GM12878 (cell line): ENCODE results near the gene SLC2A9. TPM values are rescaled to one million over a fixed set of nuclear protein-coding genes. Genes with fewer than 3 reads are reported as not detected.

Source experiments
- ATAC-seq: fragments of 200-7000 bp; cut with Tn5 transposase; 3 replicates; pipeline ENCODE4 v1.9.1; 2020; ENCODE audit warnings: mild to moderate bottlenecking, moderate library complexity
- BruUV-seq: library from RNA; stranded (reverse); fragments of 400-500 nt; replicated peaks from 2 replicates; lab custom pipeline; 2021; lab: Mats Ljungman, UMichigan
- CTCF ChIA-PET: fragments of 300-600 bp; sonication (Branson Sonifier 250); formaldehyde crosslinking; extraction: SDS; loops from one replicate; lab custom pipeline; 2021; ENCODE audit warnings: inconsistent platforms; lab: Yijun Ruan, JAX
- POLR2A ChIA-PET: fragments of 350-600 bp; formaldehyde crosslinking; extraction: SDS; loops from one replicate; lab custom pipeline; 2021; ENCODE audit warnings: inconsistent platforms; lab: Charles Lee
- RAD21 ChIA-PET: fragments of 300-600 bp; sonication (Branson Sonifier 250); formaldehyde crosslinking; loops from one replicate; lab custom pipeline; 2023; ENCODE audit warnings: antibody characterized with exemption; ENCODE audit not compliant: unreplicated experiment; lab: Charles Lee
- SMC1A ChIA-PET: fragments of 300-600 bp; sonication (Branson Sonifier 250); formaldehyde crosslinking; loops from one replicate; lab custom pipeline; 2023; ENCODE audit not compliant: unreplicated experiment, uncharacterized antibody; lab: Charles Lee
- DNase-seq: peaks from one replicate; pipeline ENCODE4 v3.0.0-alpha.2; 2011; ENCODE audit warnings: low read depth, low spot score
- FAIRE-seq: peaks from 3 replicates; lab custom pipeline; 2011; peaks lifted over from hg19 to GRCh38; lab: Jason Lieb, UNC
- H2AFZ ChIP-seq: 2 replicates; pipeline ENCODE4 v1.6.0; 2011; ENCODE audit warnings: low read depth, low read length, control low read depth; ENCODE audit not compliant: control insufficient read depth
- H3K27ac ChIP-seq: 2 replicates; pipeline ENCODE4 v1.5.1; 2011; ENCODE audit warnings: control low read depth; ENCODE audit not compliant: control insufficient read depth, insufficient read depth
- H3K27me3 ChIP-seq, 2 experiments: replicated peaks in 1 of 2; 2 replicates each; pipeline versions ENCODE4 v1.6.0 to v1.6.1; 2011; ENCODE audit warnings: low read length in 1 of 2; ENCODE audit not compliant: control insufficient read depth in 2 of 2, insufficient read depth in 2 of 2
- H3K36me3 ChIP-seq, 2 experiments: 2 replicates each; pipeline ENCODE4 v1.5.1; 2011; ENCODE audit warnings: low read length in 1 of 2; ENCODE audit not compliant: control insufficient read depth in 2 of 2, insufficient read depth in 2 of 2
- H3K4me1 ChIP-seq: 2 replicates; pipeline ENCODE4 v1.6.1; 2011; ENCODE audit warnings: mild to moderate bottlenecking, low read length, moderate library complexity, mixed read lengths; ENCODE audit not compliant: control insufficient read depth, insufficient read depth
- H3K4me2 ChIP-seq: 2 replicates; pipeline ENCODE4 v1.6.0; 2011; ENCODE audit warnings: control low read depth; ENCODE audit not compliant: control insufficient read depth, insufficient read depth
- H3K4me3 ChIP-seq: fragments of 200-600 bp; sonication (generic); 2 replicates; pipeline ENCODE4 v1.5.1; 2016
- H3K79me2 ChIP-seq: 2 replicates; pipeline ENCODE4 v1.6.0; 2011; ENCODE audit warnings: low read length; ENCODE audit not compliant: control insufficient read depth, insufficient read depth
- H3K9ac ChIP-seq: 2 replicates; pipeline ENCODE4 v1.8.0; 2011; ENCODE audit warnings: low read length, control low read depth, mixed read lengths; ENCODE audit not compliant: control insufficient read depth, insufficient read depth
- H3K9me3 ChIP-seq: replicated peaks from 3 replicates; pipeline ENCODE4 v1.5.1; 2011; ENCODE audit warnings: mild to moderate bottlenecking, low read length; ENCODE audit not compliant: control insufficient read depth, insufficient read depth
- H4K20me1 ChIP-seq: 2 replicates; pipeline ENCODE4 v1.6.0; 2011; ENCODE audit not compliant: control insufficient read depth, insufficient read depth
- HCFC1 ChIP-seq: fragments of 150-350 bp; IDR thresholded peaks from 2 replicates; pipeline ENCODE4 v1.6.1; 2014; ENCODE audit warnings: low read length
- NFYA ChIP-seq: IDR thresholded peaks from 2 replicates; pipeline ENCODE4 v1.6.1; 2011; ENCODE audit warnings: low read depth, mild to moderate bottlenecking, low read length, improper control_type of control experiment, borderline replicate concordance
- RBBP5 ChIP-seq: fragments of 200-600 bp; sonication (generic); conservative IDR thresholded peaks from 2 replicates; pipeline ENCODE4 v1.6.1; 2016
- TCF3 ChIP-seq: IDR thresholded peaks from 2 replicates; pipeline ENCODE4 v1.6.1; 2012; ENCODE audit warnings: low read depth, mild to moderate bottlenecking, low read length, borderline replicate concordance; ENCODE audit not compliant: insufficient read depth
- WGBS: methylation state at CpG from one replicate; pipeline ENCODE4 v1.1.6; 2016; ENCODE audit warnings: low lambda C conversion rate; ENCODE audit not compliant: insufficient replicate concordance, insufficient coverage; ENCODE audit errors: missing lambda C conversion rate; 5-methylcytosine and 5-hydroxymethylcytosine counted together
- in situ Hi-C: fragments of 300-500 bp; cut with MboI; formaldehyde crosslinking; loops from 9 replicates; pipeline ENCODE4 v1.14.3; 2018; ENCODE audit warnings: mixed read lengths
- intact Hi-C: fragments of 100-400 bp; cut with micrococcal nuclease; formaldehyde crosslinking; loops from one replicate; pipeline ENCODE4 v1.14.2; 2022; ENCODE audit not compliant: unreplicated experiment
- polyA plus RNA-seq, 11 experiments: library from polyadenylated mRNA; depleted of rRNA in 4 of 11; unstranded in 6 of 11; stranded (reverse) in 5 of 11; fragments of >200 nt; fragmentation: Nextera tagmentation in 4 of 11; fragmentation: Illumina TruSeq in 1 of 11; extraction: Ambion mirVana in 4 of 11; extraction: Trizol in 1 of 11; gene quantifications; 1 replicate in 1 of 11; 2 replicates in 10 of 11; pipeline versions ENCODE4 v1.2.1 to v1.2.3, GENCODE V29; 2011 to 2016; ENCODE audit warnings: inconsistent platforms in 2 of 11, missing spikeins in 2 of 11, low read depth in 1 of 11
- total RNA-seq, 4 experiments: library from RNA; depleted of rRNA in 3 of 4; stranded (reverse); fragments of >200 nt in 3 of 4; fragmentation: Illumina TruSeq in 1 of 4; extraction: Trizol in 1 of 4; gene quantifications; 2 replicates each; pipeline versions ENCODE4 v1.2.1 to v1.2.3, GENCODE V29; 2013 to 2021

SLC2A9 gene
- total and polyA plus RNA-seq, 10 of the 15 experiments (the other 5 are each of a cell fraction or from before 2014, with no cell fraction given) = 0.28 to 2.8 (median 1.2) TPM

GRCh38 chr4:10069075-10069642 is 47.9 kb upstream of the SLC2A9 start:
- H3K4me1 ChIP-seq = no peaks in the 10 kb centered on the region
- peaks cover 2 to 19% of the 10 kb centered on the region in 2 experiments for H3K36me3 ChIP-seq
- POLR2A ChIA-PET = no interaction called here
- no peaks in the 10 kb centered on the region for H3K27me3 ChIP-seq
- H3K79me2 ChIP-seq = no peaks in the 10 kb centered on the region
- 89% methylated on average over 12 of the region's 12 CpGs for WGBS
- RAD21 ChIA-PET = no interaction called here
- BruUV-seq = no TSS peak
- intact Hi-C loops (no loop called here), in situ Hi-C loops (no loop called here)
- no peaks in the 10 kb centered on the region for H3K9me3 ChIP-seq
- TF ChIP-seq HCFC1 (no peak), RBBP5 (no peak), TCF3 (no peak)
- H3K9ac ChIP-seq = no peak overlapping the region
- no peak overlapping the region for H3K4me3 ChIP-seq
- SMC1A ChIA-PET = no interaction called here
- H3K4me2 ChIP-seq = no peak overlapping the region
- ATAC-seq (peak; percentile 21), FAIRE-seq (no peak), DNase-seq (no peak)
- CTCF ChIA-PET = no interaction called here
- no peaks in the 10 kb centered on the region for H4K20me1 ChIP-seq
- H3K27ac ChIP-seq = no peak overlapping the region
- no peak overlapping the region for H2AFZ ChIP-seq

DNA sequence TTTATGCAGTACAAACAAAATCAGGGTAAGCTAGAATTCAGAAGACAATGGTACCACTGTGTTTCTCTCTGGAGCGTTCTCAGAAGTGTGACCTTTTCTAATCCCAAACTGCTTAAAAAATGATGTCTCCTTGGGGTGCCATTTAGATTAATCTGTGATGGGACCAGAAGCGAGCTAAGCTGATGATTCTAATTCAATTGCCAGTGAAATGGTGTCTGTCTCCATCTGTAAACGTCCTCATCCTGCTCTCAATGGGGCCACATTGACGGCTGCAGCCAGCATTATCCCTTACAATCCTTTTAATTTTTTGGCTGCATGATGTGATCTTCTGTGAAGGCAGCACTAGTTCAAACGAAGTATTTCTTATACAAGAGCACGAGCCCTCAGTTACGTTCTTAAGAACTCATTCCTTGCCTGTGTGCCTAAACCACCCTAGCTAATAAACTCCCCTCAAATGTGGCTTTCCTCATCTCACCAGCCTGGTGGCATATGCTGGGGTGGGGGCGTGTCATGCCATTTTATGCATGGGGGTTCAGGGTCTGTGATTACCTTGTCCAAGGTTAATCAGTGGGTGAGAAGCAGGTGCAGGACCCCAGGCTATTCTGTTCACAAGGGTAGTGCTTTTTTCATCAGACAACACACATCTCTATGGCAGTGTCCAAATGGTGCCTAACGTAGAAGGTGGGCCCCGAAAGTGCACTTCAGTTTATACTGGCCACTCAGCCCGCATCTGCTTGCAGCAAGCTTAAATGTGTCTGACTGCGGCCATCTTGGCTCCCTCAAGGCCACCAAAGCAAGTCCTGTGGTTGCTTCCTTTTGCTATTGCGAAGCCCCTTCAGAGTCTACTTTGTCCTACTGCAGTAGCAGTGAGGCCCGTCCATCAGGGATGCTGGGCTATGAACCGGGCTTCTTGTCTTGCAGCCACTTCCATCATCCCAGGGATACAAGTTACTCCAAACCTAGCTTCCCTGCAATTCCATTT is 45.7 kb upstream of the SLC2A9 start:
- Histone ChIP-seq H3K4me2 (no peak overlapping the region), H3K9ac (no peak overlapping the region), H4K20me1 (no peaks in the 10 kb centered on the region), H3K4me1 (no peaks in the 10 kb centered on the region), H3K27me3 (no peaks in the 10 kb centered on the region), H3K4me3 (no peak overlapping the region), H3K79me2 (no peaks in the 10 kb centered on the region), H3K9me3 (no peaks in the 10 kb centered on the region), H3K27ac (no peak overlapping the region), H2AFZ (no peak overlapping the region), H3K36me3 (peaks cover 0 to 3% of the 10 kb centered on the region in 2 experiments; a peak in 2 of 4 replicates)
- ChIA-PET POLR2A (no interaction called here), SMC1A (no interaction called here), RAD21 (no interaction called here), CTCF (no interaction called here)
- BruUV-seq = no TSS peak
- no peak for DNase-seq
- ATAC-seq = no peak
- FAIRE-seq = no peak
- in situ Hi-C loops (no loop called here), intact Hi-C loops (no loop called here)
- WGBS = 98% methylated on average over 15 of the region's 15 CpGs
- no peak for TF ChIP-seq NFYA
